CD14-positive monocyte (primary cell): ENCODE measurements around the gene SUSD4. TPM values are rescaled to one million over a fixed set of nuclear protein-coding genes. Genes with fewer than 3 reads are reported as not detected.
A peak's percentile ranks its signal among the peaks of the same experiment; 100 is the strongest.

ENCODE experiments used
- DNase-seq, 3 donors: peaks; one replicate each; pipeline ENCODE4 v3.0.0-alpha.2; 2011 to 2022
- H2AFZ ChIP-seq: 2 replicates; pipeline ENCODE4 v1.6.0; 2012; ENCODE audit warnings: mild to moderate bottlenecking, low read depth, low read length, inconsistent platforms; ENCODE audit not compliant: insufficient read depth, poor library complexity, severe bottlenecking
- H3K27ac ChIP-seq, 2 donors: 1 replicate in 1 of 2; 2 replicates in 1 of 2; pipeline ENCODE4 v1.5.1; 2012 to 2013; ENCODE audit warnings: low read length in 2 of 2, control low read depth in 1 of 2, inconsistent platforms in 1 of 2, low read depth in 1 of 2, mild to moderate bottlenecking in 1 of 2
- H3K27me3 ChIP-seq, 2 donors: one replicate each; pipeline versions ENCODE4 v1.6.0 to v1.6.1; 2011 to 2013; ENCODE audit warnings: low read length in 2 of 2; ENCODE audit not compliant: control insufficient read depth in 2 of 2, insufficient read depth in 2 of 2
- H3K36me3 ChIP-seq, 2 donors: replicated peaks in 1 of 2; 1 replicate in 1 of 2; 2 replicates in 1 of 2; pipeline versions ENCODE4 v1.5.1 to v1.6.1; 2012 to 2013; ENCODE audit warnings: low read length in 2 of 2, control low read depth in 1 of 2, inconsistent platforms in 1 of 2, mild to moderate bottlenecking in 1 of 2; ENCODE audit not compliant: insufficient read depth in 2 of 2, control insufficient read depth in 1 of 2
- H3K4me1 ChIP-seq, 2 donors: 1 replicate in 1 of 2; 2 replicates in 1 of 2; pipeline versions ENCODE4 v1.5.1 to v1.6.1; 2012 to 2013; ENCODE audit warnings: low read length in 2 of 2, control low read depth in 1 of 2, inconsistent platforms in 1 of 2, mild to moderate bottlenecking in 1 of 2, moderate library complexity in 1 of 2; ENCODE audit not compliant: insufficient read depth in 2 of 2, control insufficient read depth in 1 of 2
- H3K4me2 ChIP-seq: replicated peaks from 2 replicates; pipeline ENCODE3; 2012; ENCODE audit warnings: low read length, moderate library complexity, mild to moderate bottlenecking; ENCODE audit not compliant: poor library complexity, severe bottlenecking; ENCODE audit errors: extremely low read depth
- H3K4me3 ChIP-seq, 3 experiments: fragments of 200-600 bp in 1 of 3; sonication (generic) in 1 of 3; replicated peaks in 1 of 3; 1 replicate in 2 of 3; 2 replicates in 1 of 3; pipeline ENCODE4 v1.5.1; 2011 to 2013; ENCODE audit warnings: low read length in 3 of 3, mild to moderate bottlenecking in 3 of 3, control low read depth in 2 of 3, low read depth in 2 of 3, inconsistent platforms in 1 of 3, moderate library complexity in 1 of 3
- H3K79me2 ChIP-seq: 2 replicates; pipeline ENCODE4 v1.6.0; 2012; ENCODE audit warnings: mild to moderate bottlenecking, control low read depth, inconsistent platforms, low read length, moderate library complexity; ENCODE audit not compliant: insufficient read depth
- H3K9ac ChIP-seq: 2 replicates; pipeline ENCODE4 v1.6.0; 2017; ENCODE audit warnings: low read length, mild to moderate bottlenecking; ENCODE audit not compliant: insufficient read depth, poor library complexity, severe bottlenecking
- H3K9me3 ChIP-seq, 2 donors: replicated peaks in 1 of 2; 1 replicate in 1 of 2; 2 replicates in 1 of 2; pipeline versions ENCODE4 v1.5.1 to v1.6.1; 2012 to 2013; ENCODE audit warnings: low read length in 2 of 2, control low read depth in 1 of 2; ENCODE audit not compliant: control insufficient read depth in 1 of 2, insufficient read depth in 1 of 2
- H4K20me1 ChIP-seq: 2 replicates; pipeline ENCODE4 v1.6.0; 2012; ENCODE audit warnings: mild to moderate bottlenecking, low read length, control low read depth, moderate library complexity; ENCODE audit not compliant: insufficient read depth
- H3K27ac Mint-ChIP-seq, 7 donors: one replicate each; pipeline ENCODE4 v1.8.0; 2020; ENCODE audit warnings: mild to moderate bottlenecking in 7 of 7, mixed read lengths in 7 of 7, moderate library complexity in 6 of 7, inconsistent platforms in 2 of 7
- H3K27me3 Mint-ChIP-seq, 3 donors: one replicate each; pipeline ENCODE4 v1.8.0; 2021 to 2022; ENCODE audit warnings: low read depth in 3 of 3, mild to moderate bottlenecking in 3 of 3, mixed read lengths in 3 of 3, moderate library complexity in 3 of 3, inconsistent platforms in 1 of 3
- H3K36me3 Mint-ChIP-seq, 2 donors: one replicate each; pipeline ENCODE4 v1.8.0; 2020; ENCODE audit warnings: mixed read lengths in 2 of 2, inconsistent platforms in 1 of 2, mild to moderate bottlenecking in 1 of 2
- H3K4me1 Mint-ChIP-seq: one replicate; pipeline ENCODE4 v1.8.0; 2020; ENCODE audit warnings: mild to moderate bottlenecking, mixed read lengths
- H3K4me3 Mint-ChIP-seq, 2 donors: one replicate each; pipeline ENCODE4 v1.8.0; 2020; ENCODE audit warnings: mild to moderate bottlenecking in 2 of 2, mixed read lengths in 2 of 2, moderate library complexity in 1 of 2
- H3K9me3 Mint-ChIP-seq, 7 donors: one replicate each; pipeline ENCODE4 v1.8.0; 2020 to 2022; ENCODE audit warnings: mixed read lengths in 7 of 7, mild to moderate bottlenecking in 6 of 7, moderate library complexity in 6 of 7, inconsistent platforms in 2 of 7
- CTCF ChIP-seq: fragments of 200-600 bp; IDR thresholded peaks from one replicate; pipeline ENCODE4 v1.8.0; 2022; ENCODE audit warnings: antibody characterized with exemption, mild to moderate bottlenecking
- WGBS: methylation state at CpG from one replicate; pipeline ENCODE4 v1.1.5; 2013; ENCODE audit warnings: missing lambda C conversion rate; ENCODE audit not compliant: insufficient coverage; 5-methylcytosine and 5-hydroxymethylcytosine counted together
- intact Hi-C, 2 donors: fragments of 100-400 bp; cut with micrococcal nuclease; formaldehyde crosslinking; loops; one replicate each; pipeline versions ENCODE4 v1.15.0 to v1.15.1; 2023
- polyA plus RNA-seq, 3 donors: library from polyadenylated mRNA; depleted of rRNA in 1 of 3; unstranded in 2 of 3; stranded (reverse) in 1 of 3; fragments of 300-500 nt in 2 of 3; fragments of >200 nt in 1 of 3; fragmentation: Illumina TruSeq in 2 of 3; gene quantifications; 1 replicate in 2 of 3; 2 replicates in 1 of 3; pipeline ENCODE4 v1.2.3, GENCODE V29; 2012 to 2021

SUSD4 gene
- polyA plus RNA-seq, 3 donors: 0.34 to 0.92 (median 0.50) TPM

GRCh38 chr1:223231011-223231572 is 132.9 kb downstream of the SUSD4 start:
- Histone ChIP-seq H4K20me1 (no peaks in the 10 kb centered on the region), H3K9ac (no peak overlapping the region), H3K27me3 (no peaks in the 10 kb centered on the region), H3K4me3 (no peak overlapping the region), H3K79me2 (no peaks in the 10 kb centered on the region), H3K36me3 (no peaks in the 10 kb centered on the region), H3K4me1 (no peaks in the 10 kb centered on the region), H3K27ac (no peak overlapping the region), H2AFZ (no peak overlapping the region), H3K4me2 (no peak overlapping the region), H3K9me3 (no peaks in the 10 kb centered on the region)
- Mint-ChIP-seq H3K9me3 (peaks cover 0 to 1% (median 0%) of the 10 kb centered on the region in 7 donors), H3K27ac (no peak overlapping the region), H3K4me1 (no peaks in the 10 kb centered on the region), H3K4me3 (no peak overlapping the region), H3K36me3 (no peaks in the 10 kb centered on the region), H3K27me3 (peaks cover 2 to 8% (median 4%) of the 10 kb centered on the region in 3 donors)
- no peak for DNase-seq
- intact Hi-C loops: no loop called here
- no peak for TF ChIP-seq CTCF
- WGBS: 100% methylated on average over 1 of the region's 7 CpGs

- no peak for TF ChIP-seq CTCF
- H3K36me3 Mint-ChIP-seq: no peaks in the 10 kb centered on the region
- no peak overlapping the region for H3K4me3 Mint-ChIP-seq
- WGBS: 100% methylated on average over 6 of the region's 11 CpGs
- DNase-seq: no peak
- H4K20me1 ChIP-seq: no peaks in the 10 kb centered on the region
- peak overlapping the region in 1 of 7 donors; percentile 5 for H3K27ac Mint-ChIP-seq
- no peak overlapping the region for H3K27ac ChIP-seq
- H3K4me1 Mint-ChIP-seq: no peaks in the 10 kb centered on the region
- H3K9ac ChIP-seq: no peak overlapping the region
- H3K4me2 ChIP-seq: no peak overlapping the region
- no peak overlapping the region for H2AFZ ChIP-seq
- peaks cover 0 to 1% (median 0%) of the 10 kb centered on the region in 7 donors for H3K9me3 Mint-ChIP-seq
- H3K27me3 ChIP-seq: no peaks in the 10 kb centered on the region
- H3K9me3 ChIP-seq: no peaks in the 10 kb centered on the region
- no peak overlapping the region for H3K4me3 ChIP-seq
- no peaks in the 10 kb centered on the region for H3K36me3 ChIP-seq
- peaks cover 2 to 12% (median 4%) of the 10 kb centered on the region in 3 donors for H3K27me3 Mint-ChIP-seq
- no peaks in the 10 kb centered on the region for H3K79me2 ChIP-seq
- intact Hi-C loops: no loop called here
- no peaks in the 10 kb centered on the region for H3K4me1 ChIP-seq
These were observed 133.7 kb downstream of the SUSD4 start for GRCh38 chr1:223230161-223230881.
